K562 (cell line): ENCODE data around the gene LIMCH1. TPM values are rescaled to one million over a fixed set of nuclear protein-coding genes. Genes with fewer than 3 reads are reported as not detected.

ENCODE experiments used
- ATAC-seq: fragments of 200-7000 bp; cut with Tn5 transposase; 3 replicates; pipeline ENCODE4 v1.9.1; 2020; ENCODE audit warnings: moderate library complexity
- BruUV-seq: library from RNA; stranded (reverse); fragments of 400-500 nt; replicated peaks from 2 replicates; lab custom pipeline; 2021; lab: Mats Ljungman, UMichigan
- CTCF ChIA-PET: fragments of 300-600 bp; formaldehyde crosslinking; extraction: SDS; loops from one replicate; lab custom pipeline; 2021; ENCODE audit warnings: low intra/inter-chr PET ratio; lab: Yijun Ruan, JAX
- POLR2A ChIA-PET: fragments of 300-600, 350-650 bp; sonication (Branson Sonifier 250); formaldehyde crosslinking; extraction: SDS; loops from one replicate; lab custom pipeline; 2021; ENCODE audit warnings: antibody characterized with exemption, inconsistent platforms; lab: Yijun Ruan, JAX
- DNase-seq, 4 experiments: peaks; one replicate each; pipeline versions ENCODE4 v3.0.0 to v3.0.0-alpha.2; 2011 to 2018; ENCODE audit warnings: low spot score in 3 of 4, mixed read lengths in 3 of 4; ENCODE audit errors: extremely low read depth in 1 of 4
- FAIRE-seq: peaks from 2 replicates; lab custom pipeline; 2011; peaks lifted over from hg19 to GRCh38; lab: Jason Lieb, UNC
- H2AFZ ChIP-seq: 2 replicates; pipeline ENCODE4 v1.6.0; 2011; ENCODE audit warnings: low read depth, low read length, control low read depth, inconsistent platforms
- H3K27ac ChIP-seq: fragments of 200-600 bp; 3 replicates; pipeline ENCODE4 v1.8.0; 2011; ENCODE audit warnings: low read depth, mild to moderate bottlenecking, control low read depth, inconsistent platforms, low read length, moderate library complexity, mixed read lengths; ENCODE audit errors: extremely low read depth
- H3K27me3 ChIP-seq, 2 experiments: fragments of 300-600 bp in 1 of 2; 2 replicates in 1 of 2; 3 replicates in 1 of 2; pipeline versions ENCODE4 v1.6.0 to v1.8.0; 2011; ENCODE audit warnings: inconsistent platforms in 2 of 2, low read length in 2 of 2, mild to moderate bottlenecking in 1 of 2, mixed read lengths in 1 of 2, moderate library complexity in 1 of 2; ENCODE audit not compliant: control insufficient read depth in 2 of 2, insufficient read depth in 2 of 2
- H3K36me3 ChIP-seq: fragments of 300-600 bp; 3 replicates; pipeline ENCODE4 v1.8.0; 2011; ENCODE audit warnings: mild to moderate bottlenecking, low read length, inconsistent platforms; ENCODE audit not compliant: control insufficient read depth, insufficient read depth
- H3K4me1 ChIP-seq, 2 experiments: fragments of 200-600 bp in 1 of 2; replicated peaks in 1 of 2; 2 replicates in 1 of 2; 3 replicates in 1 of 2; pipeline versions ENCODE4 v1.5.1 to v1.8.0; 2011; ENCODE audit warnings: inconsistent platforms in 2 of 2, low read length in 2 of 2, mild to moderate bottlenecking in 1 of 2, mixed read lengths in 1 of 2, moderate library complexity in 1 of 2; ENCODE audit not compliant: control insufficient read depth in 2 of 2, insufficient read depth in 2 of 2
- H3K4me2 ChIP-seq: 2 replicates; pipeline ENCODE4 v1.6.1; 2011; ENCODE audit warnings: low read length, control low read depth, inconsistent platforms, mixed read lengths; ENCODE audit not compliant: insufficient read depth
- H3K4me3 ChIP-seq: fragments of 200-600 bp; sonication (generic), shearing (Covaris generic); 2 replicates; pipeline ENCODE4 v1.5.1; 2016; ENCODE audit warnings: control low read depth, inconsistent platforms
- H3K79me2 ChIP-seq: fragments of 200-600 bp; 3 replicates; pipeline ENCODE4 v1.8.0; 2011; ENCODE audit warnings: low read length, inconsistent platforms; ENCODE audit not compliant: control insufficient read depth, insufficient read depth
- H3K9ac ChIP-seq, 2 experiments: 2 replicates each; pipeline versions ENCODE4 v1.6.0 to v1.6.1; 2011; ENCODE audit warnings: low read depth in 2 of 2, low read length in 2 of 2, control low read depth in 1 of 2, inconsistent platforms in 1 of 2, mild to moderate bottlenecking in 1 of 2, mixed read lengths in 1 of 2; ENCODE audit not compliant: insufficient read depth in 1 of 2
- H3K9me1 ChIP-seq: one replicate; pipeline ENCODE4 v1.6.0; 2011; ENCODE audit warnings: inconsistent platforms, mild to moderate bottlenecking, low read length, moderate library complexity; ENCODE audit not compliant: control insufficient read depth, insufficient read depth
- H3K9me3 ChIP-seq: replicated peaks from 2 replicates; pipeline ENCODE4 v1.5.1; 2011; ENCODE audit warnings: low read depth, low read length, inconsistent platforms; ENCODE audit not compliant: control insufficient read depth, insufficient read depth
- H4K20me1 ChIP-seq: replicated peaks from 2 replicates; pipeline ENCODE4 v1.6.1; 2011; ENCODE audit warnings: low read length, inconsistent platforms, mixed read lengths; ENCODE audit not compliant: control insufficient read depth, insufficient read depth
- ARID3A ChIP-seq: IDR thresholded peaks from 2 replicates; pipeline ENCODE4 v1.6.1; 2012; ENCODE audit warnings: low read depth, low read length, improper control_type of control experiment, borderline replicate concordance
- ATF1 ChIP-seq, 2 experiments: fragments of 450-650 bp in 1 of 2; IDR thresholded peaks; 2 replicates each; pipeline ENCODE4 v1.6.1; 2016; ENCODE audit warnings: missing compliant biosample characterization in 1 of 2, missing genetic modification characterization in 1 of 2
- ATF3 ChIP-seq, 2 experiments: fragments of 450-650 bp in 1 of 2; sonication (generic) in 1 of 2; formaldehyde crosslinking in 1 of 2; IDR thresholded peaks in 1 of 2; conservative IDR thresholded peaks in 1 of 2; 2 replicates each; pipeline versions ENCODE4 v1.6.1 to v1.8.1; 2016 to 2023; ENCODE audit warnings: mild to moderate bottlenecking in 2 of 2, moderate library complexity in 2 of 2, inconsistent platforms in 1 of 2, missing genetic modification reagents in 1 of 2
- HNRNPK ChIP-seq: fragments of 200-400 bp; formaldehyde crosslinking; IDR thresholded peaks from one replicate; pipeline ENCODE4 v1.6.1; 2018; ENCODE audit warnings: mild to moderate bottlenecking, low read depth, low read length; ENCODE audit not compliant: poor library complexity, severe bottlenecking
- LEF1 ChIP-seq: fragments of 450-650 bp; IDR thresholded peaks from 2 replicates; pipeline ENCODE4 v1.6.1; 2016; ENCODE audit warnings: mild to moderate bottlenecking
- PHB2 ChIP-seq: fragments of 450-650 bp; IDR thresholded peaks from 2 replicates; pipeline ENCODE4 v1.6.1; 2017; ENCODE audit warnings: low read depth
- SFPQ ChIP-seq: fragments of 200-400 bp; formaldehyde crosslinking; IDR thresholded peaks from 2 replicates; pipeline ENCODE4 v1.6.1; 2017; ENCODE audit warnings: mild to moderate bottlenecking, low read depth, low read length, moderate library complexity
- whole genome bisulfite sequencing: fragments of 100-300 bp; shearing (Covaris generic); methylation state at CpG from one replicate; pipeline ENCODE4 v1.1.6; 2016; ENCODE audit warnings: low coverage, mixed read lengths; ENCODE audit not compliant: insufficient coverage; ENCODE audit errors: missing lambda C conversion rate; 5-methylcytosine and 5-hydroxymethylcytosine counted together
- in situ Hi-C: fragments of 300-500 bp; cut with MboI; formaldehyde crosslinking; loops from 4 replicates; pipeline ENCODE4 v1.15.0; 2018; ENCODE audit warnings: inconsistent platforms, mixed read lengths
- intact Hi-C: fragments of 100-400 bp; cut with micrococcal nuclease; formaldehyde crosslinking; loops from 2 replicates; pipeline ENCODE4 v1.14.2; 2022
- polyA plus RNA-seq, 8 experiments: library from polyadenylated mRNA; depleted of rRNA in 4 of 8; stranded (reverse) in 5 of 8; unstranded in 3 of 8; fragments of >200 nt; fragmentation: Nextera tagmentation in 2 of 8; fragmentation: Illumina TruSeq in 1 of 8; extraction: Ambion mirVana in 2 of 8; extraction: Trizol in 1 of 8; gene quantifications; 2 replicates each; pipeline versions ENCODE4 v1.2.1 to v1.2.3, GENCODE V29; 2011 to 2014; ENCODE audit warnings: inconsistent platforms in 1 of 8, missing spikeins in 1 of 8
- total RNA-seq, 7 experiments: library from RNA; depleted of rRNA in 6 of 7; stranded (reverse); fragments of >200 nt in 6 of 7; fragmentation: Illumina TruSeq in 2 of 7; extraction: Trizol in 2 of 7; gene quantifications; 2 replicates each; pipeline versions ENCODE4 v1.2.1 to v1.2.3, GENCODE V29; 2011 to 2021; ENCODE audit warnings: low replicate concordance in 1 of 7

Gene LIMCH1
- total and polyA plus RNA-seq, 9 of the 15 experiments (the other 6 are each of a cell fraction or from before 2014, with no cell fraction given): 0.35 TPM; not detected in 8

- no peaks in the 10 kb centered on the region; a peak in 1 of 5 replicates for H3K27me3 ChIP-seq
- DNase-seq (no peak), FAIRE-seq (no peak), ATAC-seq (no peak)
- no peaks in the 10 kb centered on the region for H4K20me1 ChIP-seq
- POLR2A ChIA-PET: no interaction called here
- H3K9me1 ChIP-seq: no peaks in the 10 kb centered on the region
- no peak overlapping the region for H2AFZ ChIP-seq
- in situ Hi-C loops: no loop called here
- 0% methylated on average over 3 of the region's 3 CpGs for WGBS
- intact Hi-C loops: no loop called here
- TF ChIP-seq HNRNPK (no peak), SFPQ (no peak)
- no peaks in the 10 kb centered on the region for H3K9me3 ChIP-seq
- H3K4me2 ChIP-seq: no peak overlapping the region
- CTCF ChIA-PET: no interaction called here
- no peak overlapping the region for H3K27ac ChIP-seq
- H3K79me2 ChIP-seq: no peaks in the 10 kb centered on the region
- H3K9ac ChIP-seq: no peak overlapping the region
- H3K36me3 ChIP-seq: no peaks in the 10 kb centered on the region
- no TSS peak for BruUV-seq
- H3K4me3 ChIP-seq: no peak overlapping the region
- no peaks in the 10 kb centered on the region for H3K4me1 ChIP-seq
Measured at GRCh38 chr4:41703785-41704184, 165.8 kb downstream of the LIMCH1 start.

- Histone ChIP-seq H3K9me1 (no peaks in the 10 kb centered on the region), H3K79me2 (no peaks in the 10 kb centered on the region), H4K20me1 (no peaks in the 10 kb centered on the region), H3K4me1 (no peaks in the 10 kb centered on the region), H3K27me3 (no peaks in the 10 kb centered on the region), H3K27ac (no peak overlapping the region), H3K36me3 (no peaks in the 10 kb centered on the region), H3K9me3 (no peaks in the 10 kb centered on the region), H3K4me2 (no peak overlapping the region), H3K9ac (no peak overlapping the region), H3K4me3 (no peak overlapping the region), H2AFZ (no peak overlapping the region)
- FAIRE-seq: no peak
- BruUV-seq: no TSS peak
- in situ Hi-C loops: no loop called here
- ATAC-seq: no peak
- intact Hi-C loops: no loop called here
- ChIA-PET CTCF (no interaction called here), POLR2A (interaction anchor here (0.6 kb wide), 1 partner anchor 28 kb away, joined by 3 read pairs; no protein-coding TSS in a partner anchor)
- 0% methylated on average over 5 of the region's 5 CpGs for WGBS
- DNase-seq: peak in 1 of 4 experiments; percentile 2
- TF ChIP-seq ATF3 (IDR thresholded peaks at IDR 0.05) (peak; percentile 21; the same call in 1 of the 2 replicates), ATF3 (CRISPR knock-in tag; conservative IDR thresholded peaks at IDR 0.05) (no peak), LEF1 (no peak), PHB2 (no peak), ATF1 (CRISPR knock-in tag; IDR thresholded peaks at IDR 0.05) (no peak), ATF1 (tag; IDR thresholded peaks at IDR 0.05) (0 out of 2 replicates have a peak, but pooled peaks have one; percentile 26), ARID3A (no peak)
Measured at GRCh38 chr4:41709844-41710481, 172.0 kb downstream of the LIMCH1 start.
